Neural progenitor cell (in vitro differentiated cells): Measurements from ENCODE around the gene PDGFRB. TPM values are rescaled to one million over a fixed set of nuclear protein-coding genes. Genes with fewer than 3 reads are reported as not detected.
"Not testable (repeated sequence)": the region's sequence is repeated elsewhere in the genome, so short reads cannot be mapped to it uniquely, and the experiment has no call there.

Experiments used
- DNase-seq: peaks from one replicate; pipeline ENCODE4 v3.0.0-alpha.2; 2016; ENCODE audit warnings: low spot score
- H2AFZ ChIP-seq: fragments of 200-600 bp; sonication (generic); replicated peaks from 2 replicates; pipeline ENCODE4 v1.6.1; 2016; ENCODE audit warnings: antibody characterized with exemption
- H3F3A ChIP-seq: fragments of 200-600 bp; sonication (generic); 2 replicates; pipeline ENCODE4 v1.6.1; 2016; ENCODE audit warnings: antibody characterized with exemption, low read depth
- H3K27ac ChIP-seq: fragments of 200-600 bp; sonication (generic); 2 replicates; pipeline ENCODE4 v1.5.1; 2016; ENCODE audit warnings: mild to moderate bottlenecking
- H3K27me3 ChIP-seq: fragments of 200-600 bp; sonication (generic); 2 replicates; pipeline ENCODE4 v1.6.1; 2016; ENCODE audit warnings: mild to moderate bottlenecking, moderate library complexity
- H3K36me3 ChIP-seq: fragments of 200-600 bp; sonication (generic); 2 replicates; pipeline ENCODE4 v1.5.1; 2016
- H3K4me1 ChIP-seq: fragments of 200-600 bp; sonication (generic); 2 replicates; pipeline ENCODE4 v1.6.1; 2016; ENCODE audit warnings: mixed run types
- H3K4me2 ChIP-seq: fragments of 200-600 bp; sonication (generic); 2 replicates; pipeline ENCODE4 v1.6.1; 2016
- H3K4me3 ChIP-seq: fragments of 200-600 bp; sonication (generic); 2 replicates; pipeline ENCODE4 v1.5.1; 2016
- H3K79me2 ChIP-seq: fragments of 200-600 bp; sonication (generic); 2 replicates; pipeline ENCODE4 v1.6.1; 2016; ENCODE audit warnings: low read depth
- H3K9ac ChIP-seq: fragments of 200-600 bp; sonication (generic); 2 replicates; pipeline ENCODE4 v1.6.1; 2016
- H3K9me3 ChIP-seq: fragments of 200-600 bp; sonication (generic); 2 replicates; pipeline ENCODE4 v1.5.1; 2016; ENCODE audit warnings: low read depth
- H4K20me1 ChIP-seq: fragments of 200-600 bp; sonication (generic); 2 replicates; pipeline ENCODE4 v1.6.1; 2016; ENCODE audit warnings: low read depth
- H3K27ac Mint-ChIP-seq: 3 replicates; pipeline ENCODE4 v1.8.0; 2021; ENCODE audit warnings: mixed read lengths
- H3K27me3 Mint-ChIP-seq: 2 replicates; pipeline ENCODE4 v1.8.0; 2022; ENCODE audit warnings: low read depth, mild to moderate bottlenecking, inconsistent platforms, moderate library complexity, mixed read lengths; ENCODE audit not compliant: insufficient read depth
- H3K36me3 Mint-ChIP-seq: 3 replicates; pipeline ENCODE4 v1.8.0; 2021; ENCODE audit warnings: mixed read lengths
- H3K4me1 Mint-ChIP-seq: 3 replicates; pipeline ENCODE4 v1.8.0; 2021; ENCODE audit warnings: mixed read lengths
- H3K4me3 Mint-ChIP-seq: 3 replicates; pipeline ENCODE4 v1.8.0; 2021; ENCODE audit warnings: mild to moderate bottlenecking, moderate library complexity, mixed read lengths
- H3K9me3 Mint-ChIP-seq: 3 replicates; pipeline ENCODE4 v1.8.0; 2020; ENCODE audit warnings: mixed read lengths
- CTCF ChIP-seq: fragments of 200-600 bp; sonication (generic); IDR thresholded peaks from 2 replicates; pipeline ENCODE4 v1.5.1; 2017; ENCODE audit warnings: antibody characterized with exemption, mild to moderate bottlenecking
- EZH2 ChIP-seq: fragments of 200-600 bp; sonication (generic); IDR thresholded peaks from 2 replicates; pipeline ENCODE4 v1.6.1; 2017; ENCODE audit warnings: antibody characterized with exemption, mild to moderate bottlenecking, moderate library complexity
- EZH2phosphoT487 ChIP-seq: fragments of 200-600 bp; sonication (generic); IDR thresholded peaks from 2 replicates; pipeline ENCODE4 v1.6.1; 2017; ENCODE audit warnings: antibody characterized with exemption
- total RNA-seq: library from RNA; depleted of rRNA; stranded (reverse); fragments of >200 nt; gene quantifications from 2 replicates; pipeline ENCODE4 v1.2.3, GENCODE V29; 2015; ENCODE audit warnings: low replicate concordance

The PDGFRB gene
- total RNA-seq, 1 donor from 2014 or later: 8.9 TPM

DNA sequence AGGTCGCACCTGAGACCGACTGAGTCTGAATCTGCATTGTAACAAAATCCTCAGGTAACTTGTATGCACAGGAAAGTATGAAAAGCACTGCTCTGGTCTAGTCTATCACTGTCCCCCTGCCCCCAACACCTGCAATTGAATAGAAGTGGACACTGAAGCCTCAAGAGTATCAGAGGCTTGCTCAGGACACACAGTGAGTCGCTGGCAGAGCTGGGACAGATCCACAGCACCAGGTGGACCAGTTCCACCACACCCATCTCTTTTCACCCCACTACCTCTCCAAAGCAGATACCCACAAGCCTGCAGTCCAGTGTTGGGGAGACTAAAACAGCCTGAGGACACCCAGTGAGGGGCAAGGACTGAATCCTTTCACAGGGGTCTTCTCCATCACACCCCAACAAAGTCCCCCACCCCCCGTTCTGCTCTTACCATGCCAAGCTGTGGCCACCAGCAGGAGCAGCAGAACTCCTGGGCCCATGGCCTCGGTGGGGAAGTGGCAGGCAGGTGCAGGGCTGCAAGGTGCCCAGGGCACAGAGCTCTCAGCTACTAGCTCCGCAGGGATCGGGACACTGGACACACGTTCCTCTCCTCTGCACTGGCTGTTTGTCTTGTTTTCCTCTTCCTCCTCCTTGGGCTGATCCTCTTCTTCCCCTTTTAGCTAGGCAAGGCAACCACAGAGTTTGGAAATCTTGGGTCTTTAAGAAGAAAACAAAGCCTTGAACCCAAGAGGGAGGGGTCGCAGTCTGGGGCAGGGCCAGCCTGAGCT, 69.5 kb downstream of the PDGFRB start, which contains the start of gene CSF1R:
Gene CSF1R (minus strand): TSS at position 605 of the 766 bp plus-strand sequence. CDS start 127 bp downstream, at position 478.
- H3K4me3 ChIP-seq: no peak within 1 kb of the TSS
- H3K27me3 ChIP-seq: no peaks in the 10 kb centered on the region
- peak within 1 kb of the TSS; percentile 47 for H3K27ac Mint-ChIP-seq
- H3F3A ChIP-seq: peaks cover 6% of the 10 kb centered on the region
- H2AFZ ChIP-seq: no peak within 1 kb of the TSS
- H3K79me2 ChIP-seq: no peaks in the 10 kb centered on the region
- no peaks in the 10 kb centered on the region for H3K36me3 ChIP-seq
- no peak for DNase-seq
- no peak within 1 kb of the TSS for H3K4me2 ChIP-seq
- no peak within 1 kb of the TSS for H3K4me3 Mint-ChIP-seq
- TF ChIP-seq EZH2phosphoT487: no peak
- TF ChIP-seq EZH2: no peak
- no peak for TF ChIP-seq CTCF
- peaks cover 26% of the 10 kb centered on the region for H3K4me1 Mint-ChIP-seq
- H4K20me1 ChIP-seq: no peaks in the 10 kb centered on the region
- no peaks in the 10 kb centered on the region for H3K36me3 Mint-ChIP-seq
- H3K9ac ChIP-seq: no peak within 1 kb of the TSS
- no peaks in the 10 kb centered on the region for H3K9me3 ChIP-seq
- no peaks in the 10 kb centered on the region for H3K9me3 Mint-ChIP-seq
- H3K4me1 ChIP-seq: peaks cover 22% of the 10 kb centered on the region
- H3K27ac ChIP-seq: no peak within 1 kb of the TSS
- H3K27me3 Mint-ChIP-seq: peaks cover 3% of the 10 kb centered on the region

GRCh38 chr5:150085191-150085912, 70.3 kb downstream of the PDGFRB start:
- Histone ChIP-seq H3K4me3 (no peak overlapping the region), H3K9me3 (no peaks in the 10 kb centered on the region), H3K36me3 (no peaks in the 10 kb centered on the region), H3K4me1 (peaks cover 22% of the 10 kb centered on the region), H3K27ac (no peak overlapping the region), H2AFZ (no peak overlapping the region), H4K20me1 (no peaks in the 10 kb centered on the region), H3K79me2 (no peaks in the 10 kb centered on the region), H3F3A (peaks cover 6% of the 10 kb centered on the region), H3K27me3 (no peaks in the 10 kb centered on the region), H3K9ac (no peak overlapping the region), H3K4me2 (no peak overlapping the region)
- peaks cover 27% of the 10 kb centered on the region for H3K4me1 Mint-ChIP-seq
- H3K4me3 Mint-ChIP-seq: no peak overlapping the region
- H3K27me3 Mint-ChIP-seq: peaks cover 3% of the 10 kb centered on the region
- no peak for TF ChIP-seq EZH2
- no peak for TF ChIP-seq EZH2phosphoT487
- TF ChIP-seq CTCF: no peak
- H3K27ac Mint-ChIP-seq: peak overlapping the region; percentile 47
- DNase-seq: no peak
- H3K36me3 Mint-ChIP-seq: no peaks in the 10 kb centered on the region
- H3K9me3 Mint-ChIP-seq: no peaks in the 10 kb centered on the region

- not testable (repeated sequence) for H3K4me3 Mint-ChIP-seq, DNase-seq, H3K79me2 ChIP-seq, H3K9me3 ChIP-seq, H3K4me3 ChIP-seq, H3K27ac ChIP-seq, H3K4me2 ChIP-seq, H2AFZ ChIP-seq, H4K20me1 ChIP-seq, H3K36me3 ChIP-seq, H3K27ac Mint-ChIP-seq, H3K36me3 Mint-ChIP-seq, H3K9me3 Mint-ChIP-seq, H3K9ac ChIP-seq, H3K27me3 Mint-ChIP-seq, H3K27me3 ChIP-seq, H3F3A ChIP-seq
- H3K4me1 ChIP-seq: peaks cover 22% of the 10 kb centered on the region
- H3K4me1 Mint-ChIP-seq: peaks cover 29% of the 10 kb centered on the region
Observed at GRCh38 chr5:150084754-150085153, 70.9 kb downstream of the PDGFRB start.

GRCh38 chr5:150082889-150083288, 72.8 kb downstream of the PDGFRB start:
- TF ChIP-seq EZH2phosphoT487: no peak
- no peak for TF ChIP-seq EZH2
- TF ChIP-seq CTCF: no peak
- no peak for DNase-seq
- Mint-ChIP-seq H3K4me1 (peaks cover 36% of the 10 kb centered on the region), H3K36me3 (no peaks in the 10 kb centered on the region), H3K27ac (no peak overlapping the region), H3K9me3 (no peaks in the 10 kb centered on the region), H3K4me3 (peak overlapping the region; percentile 76), H3K27me3 (peaks cover 11% of the 10 kb centered on the region)
- H3K4me3 ChIP-seq: no peak overlapping the region
- H3K4me2 ChIP-seq: no peak overlapping the region
- no peaks in the 10 kb centered on the region for H3K36me3 ChIP-seq
- no peaks in the 10 kb centered on the region for H3K79me2 ChIP-seq
- H3K9me3 ChIP-seq: no peaks in the 10 kb centered on the region
- no peaks in the 10 kb centered on the region for H4K20me1 ChIP-seq
- no peaks in the 10 kb centered on the region for H3K27me3 ChIP-seq
- no peak overlapping the region for H3K27ac ChIP-seq
- no peak overlapping the region for H3K9ac ChIP-seq
- peaks cover 22% of the 10 kb centered on the region for H3K4me1 ChIP-seq
- H3F3A ChIP-seq: peaks cover 6% of the 10 kb centered on the region
- H2AFZ ChIP-seq: no peak overlapping the region
